HFF-Myc (cell line): ENCODE results near the gene VSNL1.

Experiments used
- DNase-seq: peaks from one replicate; pipeline ENCODE4 v3.0.0-alpha.2; 2011; ENCODE audit warnings: low read depth; ENCODE audit errors: extremely low read depth
- H3K4me3 ChIP-seq: replicated peaks from 2 replicates; pipeline ENCODE4 v1.5.1; 2011; ENCODE audit warnings: low read depth, mild to moderate bottlenecking, control low read depth, low read length
- CTCF ChIP-seq: IDR thresholded peaks from 2 replicates; pipeline ENCODE4 v1.5.1; 2012; ENCODE audit warnings: mild to moderate bottlenecking, low read depth, low read length, control low read depth; ENCODE audit errors: missing control alignments

Gene VSNL1

GRCh38 chr2:17588031-17588430, 47.5 kb downstream of the VSNL1 start:
- DNase-seq = no peak
- no peak for TF ChIP-seq CTCF
- no peak overlapping the region for H3K4me3 ChIP-seq

- DNase-seq = no peak
- no peak overlapping the region for H3K4me3 ChIP-seq
- no peak for TF ChIP-seq CTCF
Measured at GRCh38 chr2:17589406-17590035, 49.0 kb downstream of the VSNL1 start.

- DNase-seq = no peak
- TF ChIP-seq CTCF = no peak
- no peak overlapping the region for H3K4me3 ChIP-seq
Measured at GRCh38 chr2:17590342-17590911, 49.9 kb downstream of the VSNL1 start.

GRCh38 chr2:17591846-17592245, 51.4 kb downstream of the VSNL1 start:
- no peak for TF ChIP-seq CTCF
- DNase-seq = no peak
- H3K4me3 ChIP-seq = no peak overlapping the region

GRCh38 chr2:17592731-17593409, 52.4 kb downstream of the VSNL1 start:
- no peak overlapping the region for H3K4me3 ChIP-seq
- TF ChIP-seq CTCF = no peak
- no peak for DNase-seq

GRCh38 chr2:17593445-17593840, 52.9 kb downstream of the VSNL1 start:
- TF ChIP-seq CTCF = no peak
- no peak overlapping the region for H3K4me3 ChIP-seq
- DNase-seq = no peak
